Epithelial cell of proximal tubule (primary cell): ENCODE measurements around the gene SPOCD1. TPM values are rescaled to one million over a fixed set of nuclear protein-coding genes. Genes with fewer than 3 reads are reported as not detected.

ENCODE experiments used
- DNase-seq: peaks from one replicate; pipeline ENCODE4 v3.0.0-alpha.2; 2011; ENCODE audit warnings: low read depth
- H3K4me3 ChIP-seq: 2 replicates; pipeline ENCODE4 v1.5.1; 2011; ENCODE audit warnings: low read depth, mild to moderate bottlenecking, low read length
- total RNA-seq: library from RNA; depleted of rRNA; stranded (reverse); fragments of >200 nt; gene quantifications from 2 replicates; pipeline ENCODE4 v1.2.3, GENCODE V29; 2015
- TF ChIP-seq, protein P1 (sequence below): conservative IDR thresholded peaks from 2 replicates; pipeline ENCODE4 v1.5.1; 2012; ENCODE audit warnings: low read depth, mild to moderate bottlenecking, low read length

SPOCD1 gene
- total RNA-seq, 1 donor from 2014 or later = 18.4 TPM

DNA sequence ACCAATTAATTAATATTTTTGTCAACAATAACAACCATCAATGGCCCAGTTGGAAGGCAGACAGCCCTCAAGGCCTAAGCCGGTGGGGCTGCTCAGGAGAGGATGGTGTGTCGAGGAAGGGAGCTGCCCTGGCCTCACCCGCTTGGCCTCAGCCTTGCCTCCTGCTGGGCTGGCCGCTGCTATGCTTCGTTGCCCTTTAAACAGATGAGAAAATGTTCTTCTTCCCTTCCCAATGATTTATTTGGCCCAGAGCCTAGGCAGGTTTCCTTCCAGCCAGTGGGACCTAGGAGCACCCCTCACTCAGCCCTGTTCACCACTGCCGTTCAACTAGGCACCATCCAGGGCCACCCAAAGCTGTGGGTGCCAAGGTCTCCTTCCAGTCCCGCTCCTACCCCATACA is 48.6 kb downstream of the SPOCD1 start:
- H3K4me3 ChIP-seq = no peak overlapping the region
- DNase-seq = no peak
- TF ChIP-seq, protein P1, sequence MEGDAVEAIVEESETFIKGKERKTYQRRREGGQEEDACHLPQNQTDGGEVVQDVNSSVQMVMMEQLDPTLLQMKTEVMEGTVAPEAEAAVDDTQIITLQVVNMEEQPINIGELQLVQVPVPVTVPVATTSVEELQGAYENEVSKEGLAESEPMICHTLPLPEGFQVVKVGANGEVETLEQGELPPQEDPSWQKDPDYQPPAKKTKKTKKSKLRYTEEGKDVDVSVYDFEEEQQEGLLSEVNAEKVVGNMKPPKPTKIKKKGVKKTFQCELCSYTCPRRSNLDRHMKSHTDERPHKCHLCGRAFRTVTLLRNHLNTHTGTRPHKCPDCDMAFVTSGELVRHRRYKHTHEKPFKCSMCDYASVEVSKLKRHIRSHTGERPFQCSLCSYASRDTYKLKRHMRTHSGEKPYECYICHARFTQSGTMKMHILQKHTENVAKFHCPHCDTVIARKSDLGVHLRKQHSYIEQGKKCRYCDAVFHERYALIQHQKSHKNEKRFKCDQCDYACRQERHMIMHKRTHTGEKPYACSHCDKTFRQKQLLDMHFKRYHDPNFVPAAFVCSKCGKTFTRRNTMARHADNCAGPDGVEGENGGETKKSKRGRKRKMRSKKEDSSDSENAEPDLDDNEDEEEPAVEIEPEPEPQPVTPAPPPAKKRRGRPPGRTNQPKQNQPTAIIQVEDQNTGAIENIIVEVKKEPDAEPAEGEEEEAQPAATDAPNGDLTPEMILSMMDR = no peak

DNA sequence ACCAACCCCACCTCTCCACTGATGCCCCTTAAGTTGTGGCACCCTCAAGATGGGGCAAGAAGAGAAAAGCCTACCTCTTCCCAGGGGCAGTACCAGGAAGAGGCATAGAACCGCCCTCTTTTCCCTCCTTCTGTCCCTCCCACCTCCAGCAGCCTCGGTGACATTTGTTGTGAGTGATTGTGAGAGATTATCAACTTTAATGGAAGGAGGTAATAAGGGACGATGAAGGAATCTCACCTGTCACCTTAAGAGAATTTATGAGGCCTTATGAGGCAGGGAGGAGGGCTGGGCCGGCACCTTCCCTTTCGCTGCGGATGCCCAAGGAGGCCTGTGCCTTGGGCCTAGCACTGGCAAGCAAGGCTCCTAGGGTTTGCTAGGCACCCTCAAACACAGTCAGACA is 50.3 kb downstream of the SPOCD1 start:
- TF ChIP-seq, protein P1 = no peak
- DNase-seq = no peak
- H3K4me3 ChIP-seq = no peak overlapping the region

DNA sequence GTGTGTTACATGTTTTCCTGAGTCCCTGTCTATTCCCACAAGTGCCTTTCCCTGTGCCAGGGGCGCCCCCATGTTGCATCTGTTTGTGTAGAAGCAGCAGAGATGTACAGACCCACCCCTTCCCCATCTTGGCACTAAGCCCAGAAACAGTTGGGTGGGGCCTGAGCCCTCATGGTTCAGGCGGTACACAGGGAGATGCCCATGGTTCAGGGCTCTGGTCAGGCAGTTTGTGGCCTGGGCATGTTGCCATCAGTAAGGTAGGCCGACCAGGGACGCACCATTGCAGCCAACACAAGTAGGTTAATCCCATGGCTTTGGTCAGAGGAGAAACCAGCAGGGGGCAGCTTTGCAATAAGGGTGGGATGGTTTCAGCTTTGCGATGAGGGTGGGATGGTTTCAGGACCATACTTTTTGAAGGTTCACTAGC is 50.8 kb downstream of the SPOCD1 start:
- DNase-seq = no peak
- TF ChIP-seq, protein P1 = peak; percentile 58
- no peak overlapping the region for H3K4me3 ChIP-seq

DNA sequence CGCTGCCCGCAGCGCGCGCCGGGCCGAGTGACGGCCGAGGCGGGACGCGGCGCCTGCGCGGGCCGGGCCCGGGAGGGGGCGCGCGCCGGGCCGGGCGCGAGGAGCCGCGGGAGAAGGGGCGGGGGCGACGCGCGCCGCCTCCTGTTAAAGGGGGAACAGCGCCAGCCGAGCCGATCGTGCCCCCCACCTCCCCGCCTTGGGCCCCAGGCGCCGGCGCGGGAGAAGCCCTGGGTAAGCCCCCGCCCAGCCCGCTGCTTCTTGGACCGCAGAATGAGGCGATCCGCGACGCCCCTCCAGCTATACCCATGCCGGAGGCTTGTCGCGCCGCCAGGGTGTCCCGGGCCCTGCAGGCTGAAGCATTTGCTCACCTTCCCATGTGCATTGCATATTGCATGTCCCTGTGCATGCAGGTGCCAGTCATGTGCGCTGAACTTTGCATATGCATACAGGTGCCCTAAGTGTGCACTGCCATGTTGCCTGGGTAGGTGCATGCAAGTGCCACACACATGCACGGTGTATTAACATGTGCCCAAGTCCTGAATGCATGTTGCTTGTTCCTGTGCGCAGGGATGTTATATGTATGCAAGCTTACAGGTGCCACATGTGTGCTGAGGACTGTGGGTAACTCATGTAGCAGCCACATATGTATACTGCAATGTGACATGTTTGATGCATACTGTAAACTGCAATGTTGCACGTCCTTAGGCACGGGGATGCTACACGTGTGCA is 51.3 kb downstream of the SPOCD1 start, which contains the start of gene ADGRB2:
Gene ADGRB2, minus strand, starts transcription at position 29 of the 729 bp plus-strand sequence. CDS start 7,119 bp downstream, outside the sequence.
- TF ChIP-seq, protein P1 = no peak
- DNase-seq = no peak
- peak within 1 kb of the TSS; percentile 40 for H3K4me3 ChIP-seq

DNA sequence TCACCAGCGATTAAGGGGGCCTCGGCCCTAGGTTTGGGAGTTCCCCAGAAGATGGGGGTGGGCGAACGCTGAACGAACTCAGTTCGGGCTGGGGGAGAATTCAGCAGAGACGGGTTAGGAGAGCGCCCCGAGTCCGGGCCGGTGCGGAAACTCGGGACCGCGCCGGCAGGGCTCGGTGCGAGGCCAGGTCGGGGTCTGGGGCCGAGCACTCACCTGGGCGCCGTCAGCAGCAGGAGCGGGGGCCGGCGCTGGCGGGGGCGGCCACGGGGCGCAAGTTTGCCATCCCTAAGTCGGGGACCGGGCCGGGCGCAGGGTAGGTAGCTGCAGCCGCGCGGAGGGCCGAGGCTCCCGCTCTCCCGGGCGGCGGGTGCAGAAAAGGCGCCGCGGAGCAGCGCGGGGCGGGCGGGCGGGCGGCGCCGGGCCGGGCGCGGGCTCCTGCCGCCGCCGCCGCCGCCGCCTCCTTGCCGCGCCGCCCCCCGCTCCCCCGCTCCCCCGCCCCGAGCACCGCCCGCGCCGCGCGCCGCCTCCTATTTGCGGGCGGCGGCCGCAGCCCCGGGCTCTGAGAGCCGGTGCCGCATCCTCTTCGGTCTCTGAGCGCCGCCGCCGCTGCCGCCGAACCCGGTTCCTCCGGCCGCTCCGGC is 52.0 kb downstream of the SPOCD1 start:
- TF ChIP-seq, protein P1 = no peak
- H3K4me3 ChIP-seq = peak overlapping the region; percentile 40
- no peak for DNase-seq

DNA sequence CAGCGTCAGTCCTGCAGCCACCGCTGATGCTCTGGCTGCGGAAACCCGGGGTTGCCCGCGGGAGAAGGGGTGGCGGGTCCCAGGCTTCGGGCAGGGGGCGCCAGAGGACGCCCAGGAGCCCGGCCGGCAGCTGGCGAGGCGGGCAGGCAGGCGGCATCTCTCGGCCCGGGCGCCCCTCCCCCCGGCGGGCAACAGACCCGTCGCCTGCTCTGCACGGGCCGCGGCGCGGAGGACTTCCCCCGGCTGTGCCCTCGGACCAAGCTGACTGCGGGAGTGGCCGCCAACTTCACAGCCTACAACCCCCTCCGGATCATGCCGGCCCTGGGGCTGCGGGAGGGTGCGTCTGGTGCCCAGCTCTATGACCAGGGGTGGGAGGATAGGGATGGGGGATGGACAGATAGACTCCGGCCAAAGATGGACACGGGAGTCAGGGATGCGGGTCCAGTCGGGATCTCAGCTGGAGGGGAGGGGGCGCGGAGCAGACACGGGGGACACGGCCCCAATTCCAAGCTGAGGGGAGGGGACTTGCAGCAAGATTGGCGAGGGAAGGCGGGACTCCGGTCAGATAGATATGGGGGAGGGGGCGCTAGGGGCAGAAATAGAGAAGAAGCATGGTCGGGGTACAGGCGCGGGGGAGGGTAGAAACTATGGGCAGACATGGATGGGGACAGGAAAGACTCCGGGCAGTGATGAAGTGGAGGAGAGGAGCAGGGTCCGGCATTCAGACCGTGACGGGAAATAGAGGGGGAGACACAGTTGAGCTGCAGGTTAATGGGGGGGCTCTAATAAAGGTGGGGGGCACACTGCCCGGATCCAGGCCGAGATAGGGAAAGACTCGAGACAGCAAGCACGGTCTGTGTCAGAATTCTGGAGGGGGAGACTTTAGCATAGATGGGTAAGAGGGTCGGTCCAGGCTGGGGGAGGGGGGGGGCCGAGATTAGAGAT is 52.8 kb downstream of the SPOCD1 start:
- no peak for DNase-seq
- peak overlapping the region; percentile 40 for H3K4me3 ChIP-seq
- TF ChIP-seq, protein P1 = peak; percentile 56
